Tibial nerve (tissue), 3 donors: ENCODE data around the gene COPS8.

Source experiments
- POLR2A ChIP-seq, 2 donors: fragments of 450-650 bp; IDR thresholded peaks; one replicate each; pipeline ENCODE4 v1.6.1; 2017; ENCODE audit warnings: antibody characterized with exemption in 2 of 2, mild to moderate bottlenecking in 2 of 2, moderate library complexity in 2 of 2
- TF ChIP-seq, protein P1 (sequence below), 5 experiments: fragments of 200-600 bp in 3 of 5; fragments of 450-650 bp in 2 of 5; sonication (generic) in 3 of 5; IDR thresholded peaks; one replicate each; pipeline ENCODE4 v1.5.1; 2016 to 2019; ENCODE audit warnings: antibody characterized with exemption in 5 of 5, mild to moderate bottlenecking in 3 of 5, moderate library complexity in 2 of 5

DNA sequence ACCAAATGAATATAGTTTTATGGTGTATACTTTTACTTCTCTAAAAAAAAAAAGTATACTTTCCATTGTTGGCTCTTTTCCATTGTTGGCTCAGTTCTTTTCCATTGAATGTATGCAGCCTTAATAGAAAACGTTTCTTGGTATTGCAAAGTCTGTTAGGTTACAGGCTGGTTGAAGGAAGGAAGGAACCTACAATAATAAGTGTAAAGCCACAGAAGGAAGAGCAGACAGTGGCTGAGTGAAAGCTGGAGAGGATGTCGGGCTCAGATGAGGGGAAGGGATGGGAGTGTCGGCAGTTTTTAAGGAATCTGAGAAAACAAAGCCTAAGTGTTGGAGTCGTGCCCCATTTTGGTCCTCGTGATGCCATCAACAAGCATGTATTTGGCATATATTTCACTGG, 6.8 kb downstream of the COPS8 start:
- TF ChIP-seq, protein P1, sequence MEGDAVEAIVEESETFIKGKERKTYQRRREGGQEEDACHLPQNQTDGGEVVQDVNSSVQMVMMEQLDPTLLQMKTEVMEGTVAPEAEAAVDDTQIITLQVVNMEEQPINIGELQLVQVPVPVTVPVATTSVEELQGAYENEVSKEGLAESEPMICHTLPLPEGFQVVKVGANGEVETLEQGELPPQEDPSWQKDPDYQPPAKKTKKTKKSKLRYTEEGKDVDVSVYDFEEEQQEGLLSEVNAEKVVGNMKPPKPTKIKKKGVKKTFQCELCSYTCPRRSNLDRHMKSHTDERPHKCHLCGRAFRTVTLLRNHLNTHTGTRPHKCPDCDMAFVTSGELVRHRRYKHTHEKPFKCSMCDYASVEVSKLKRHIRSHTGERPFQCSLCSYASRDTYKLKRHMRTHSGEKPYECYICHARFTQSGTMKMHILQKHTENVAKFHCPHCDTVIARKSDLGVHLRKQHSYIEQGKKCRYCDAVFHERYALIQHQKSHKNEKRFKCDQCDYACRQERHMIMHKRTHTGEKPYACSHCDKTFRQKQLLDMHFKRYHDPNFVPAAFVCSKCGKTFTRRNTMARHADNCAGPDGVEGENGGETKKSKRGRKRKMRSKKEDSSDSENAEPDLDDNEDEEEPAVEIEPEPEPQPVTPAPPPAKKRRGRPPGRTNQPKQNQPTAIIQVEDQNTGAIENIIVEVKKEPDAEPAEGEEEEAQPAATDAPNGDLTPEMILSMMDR (IDR thresholded peaks at IDR 0.05) = no peak
- no peak for TF ChIP-seq POLR2A (IDR thresholded peaks at IDR 0.05)
